CD14-positive monocyte (primary cell): Measurements from ENCODE around the gene SBK2. TPM values are rescaled to one million over a fixed set of nuclear protein-coding genes. Genes with fewer than 3 reads are reported as not detected.

ENCODE experiments used
- DNase-seq, 3 donors: peaks; one replicate each; pipeline ENCODE4 v3.0.0-alpha.2; 2011 to 2022
- H2AFZ ChIP-seq: 2 replicates; pipeline ENCODE4 v1.6.0; 2012; ENCODE audit warnings: mild to moderate bottlenecking, low read depth, low read length, inconsistent platforms; ENCODE audit not compliant: insufficient read depth, poor library complexity, severe bottlenecking
- H3K27ac ChIP-seq, 2 donors: 1 replicate in 1 of 2; 2 replicates in 1 of 2; pipeline ENCODE4 v1.5.1; 2012 to 2013; ENCODE audit warnings: low read length in 2 of 2, control low read depth in 1 of 2, inconsistent platforms in 1 of 2, low read depth in 1 of 2, mild to moderate bottlenecking in 1 of 2
- H3K27me3 ChIP-seq, 2 donors: one replicate each; pipeline versions ENCODE4 v1.6.0 to v1.6.1; 2011 to 2013; ENCODE audit warnings: low read length in 2 of 2; ENCODE audit not compliant: control insufficient read depth in 2 of 2, insufficient read depth in 2 of 2
- H3K36me3 ChIP-seq, 2 donors: replicated peaks in 1 of 2; 1 replicate in 1 of 2; 2 replicates in 1 of 2; pipeline versions ENCODE4 v1.5.1 to v1.6.1; 2012 to 2013; ENCODE audit warnings: low read length in 2 of 2, control low read depth in 1 of 2, inconsistent platforms in 1 of 2, mild to moderate bottlenecking in 1 of 2; ENCODE audit not compliant: insufficient read depth in 2 of 2, control insufficient read depth in 1 of 2
- H3K4me1 ChIP-seq, 2 donors: 1 replicate in 1 of 2; 2 replicates in 1 of 2; pipeline versions ENCODE4 v1.5.1 to v1.6.1; 2012 to 2013; ENCODE audit warnings: low read length in 2 of 2, control low read depth in 1 of 2, inconsistent platforms in 1 of 2, mild to moderate bottlenecking in 1 of 2, moderate library complexity in 1 of 2; ENCODE audit not compliant: insufficient read depth in 2 of 2, control insufficient read depth in 1 of 2
- H3K4me2 ChIP-seq: replicated peaks from 2 replicates; pipeline ENCODE3; 2012; ENCODE audit warnings: low read length, moderate library complexity, mild to moderate bottlenecking; ENCODE audit not compliant: poor library complexity, severe bottlenecking; ENCODE audit errors: extremely low read depth
- H3K4me3 ChIP-seq, 3 experiments: fragments of 200-600 bp in 1 of 3; sonication (generic) in 1 of 3; replicated peaks in 1 of 3; 1 replicate in 2 of 3; 2 replicates in 1 of 3; pipeline ENCODE4 v1.5.1; 2011 to 2013; ENCODE audit warnings: low read length in 3 of 3, mild to moderate bottlenecking in 3 of 3, control low read depth in 2 of 3, low read depth in 2 of 3, inconsistent platforms in 1 of 3, moderate library complexity in 1 of 3
- H3K79me2 ChIP-seq: 2 replicates; pipeline ENCODE4 v1.6.0; 2012; ENCODE audit warnings: mild to moderate bottlenecking, control low read depth, inconsistent platforms, low read length, moderate library complexity; ENCODE audit not compliant: insufficient read depth
- H3K9ac ChIP-seq: 2 replicates; pipeline ENCODE4 v1.6.0; 2017; ENCODE audit warnings: low read length, mild to moderate bottlenecking; ENCODE audit not compliant: insufficient read depth, poor library complexity, severe bottlenecking
- H3K9me3 ChIP-seq, 2 donors: replicated peaks in 1 of 2; 1 replicate in 1 of 2; 2 replicates in 1 of 2; pipeline versions ENCODE4 v1.5.1 to v1.6.1; 2012 to 2013; ENCODE audit warnings: low read length in 2 of 2, control low read depth in 1 of 2; ENCODE audit not compliant: control insufficient read depth in 1 of 2, insufficient read depth in 1 of 2
- H4K20me1 ChIP-seq: 2 replicates; pipeline ENCODE4 v1.6.0; 2012; ENCODE audit warnings: mild to moderate bottlenecking, low read length, control low read depth, moderate library complexity; ENCODE audit not compliant: insufficient read depth
- H3K27ac Mint-ChIP-seq, 7 donors: one replicate each; pipeline ENCODE4 v1.8.0; 2020; ENCODE audit warnings: mild to moderate bottlenecking in 7 of 7, mixed read lengths in 7 of 7, moderate library complexity in 6 of 7, inconsistent platforms in 2 of 7
- H3K27me3 Mint-ChIP-seq, 3 donors: one replicate each; pipeline ENCODE4 v1.8.0; 2021 to 2022; ENCODE audit warnings: low read depth in 3 of 3, mild to moderate bottlenecking in 3 of 3, mixed read lengths in 3 of 3, moderate library complexity in 3 of 3, inconsistent platforms in 1 of 3
- H3K36me3 Mint-ChIP-seq, 2 donors: one replicate each; pipeline ENCODE4 v1.8.0; 2020; ENCODE audit warnings: mixed read lengths in 2 of 2, inconsistent platforms in 1 of 2, mild to moderate bottlenecking in 1 of 2
- H3K4me1 Mint-ChIP-seq: one replicate; pipeline ENCODE4 v1.8.0; 2020; ENCODE audit warnings: mild to moderate bottlenecking, mixed read lengths
- H3K4me3 Mint-ChIP-seq, 2 donors: one replicate each; pipeline ENCODE4 v1.8.0; 2020; ENCODE audit warnings: mild to moderate bottlenecking in 2 of 2, mixed read lengths in 2 of 2, moderate library complexity in 1 of 2
- H3K9me3 Mint-ChIP-seq, 7 donors: one replicate each; pipeline ENCODE4 v1.8.0; 2020 to 2022; ENCODE audit warnings: mixed read lengths in 7 of 7, mild to moderate bottlenecking in 6 of 7, moderate library complexity in 6 of 7, inconsistent platforms in 2 of 7
- CTCF ChIP-seq: fragments of 200-600 bp; IDR thresholded peaks from one replicate; pipeline ENCODE4 v1.8.0; 2022; ENCODE audit warnings: antibody characterized with exemption, mild to moderate bottlenecking
- WGBS: methylation state at CpG from one replicate; pipeline ENCODE4 v1.1.5; 2013; ENCODE audit warnings: missing lambda C conversion rate; ENCODE audit not compliant: insufficient coverage; 5-methylcytosine and 5-hydroxymethylcytosine counted together
- intact Hi-C, 2 donors: fragments of 100-400 bp; cut with micrococcal nuclease; formaldehyde crosslinking; loops; one replicate each; pipeline versions ENCODE4 v1.15.0 to v1.15.1; 2023
- polyA plus RNA-seq, 3 donors: library from polyadenylated mRNA; depleted of rRNA in 1 of 3; unstranded in 2 of 3; stranded (reverse) in 1 of 3; fragments of 300-500 nt in 2 of 3; fragments of >200 nt in 1 of 3; fragmentation: Illumina TruSeq in 2 of 3; gene quantifications; 1 replicate in 2 of 3; 2 replicates in 1 of 3; pipeline ENCODE4 v1.2.3, GENCODE V29; 2012 to 2021

Gene SBK2
- polyA plus RNA-seq, 3 donors, result not detected

GRCh38 chr19:55495646-55496349 is 41.1 kb downstream of the SBK2 start:
- Mint-ChIP-seq H3K27ac (no peak overlapping the region), H3K4me3 (no peak overlapping the region), H3K36me3 (no peaks in the 10 kb centered on the region), H3K4me1 (no peaks in the 10 kb centered on the region), H3K27me3 (peaks cover 14 to 23% (median 21%) of the 10 kb centered on the region in 3 donors), H3K9me3 (peaks cover 0 to 5% (median 0%) of the 10 kb centered on the region in 7 donors)
- Histone ChIP-seq H3K27ac (no peak overlapping the region), H2AFZ (no peak overlapping the region), H3K4me2 (no peak overlapping the region), H3K36me3 (no peaks in the 10 kb centered on the region), H3K9me3 (no peaks in the 10 kb centered on the region), H3K9ac (no peak overlapping the region), H3K4me3 (no peak overlapping the region), H4K20me1 (no peaks in the 10 kb centered on the region), H3K27me3 (peaks cover 0 to 9% of the 10 kb centered on the region in 2 donors), H3K4me1 (no peaks in the 10 kb centered on the region), H3K79me2 (no peaks in the 10 kb centered on the region)
- intact Hi-C loops, result no loop called here
- 88% methylated on average over 10 of the region's 11 CpGs for WGBS
- TF ChIP-seq CTCF, result no peak
- no peak for DNase-seq

GRCh38 chr19:55494172-55494761 is 42.7 kb downstream of the SBK2 start:
- Histone ChIP-seq H3K36me3 (no peaks in the 10 kb centered on the region), H3K9ac (no peak overlapping the region), H3K27me3 (peaks cover 0 to 9% of the 10 kb centered on the region in 2 donors), H4K20me1 (no peaks in the 10 kb centered on the region), H2AFZ (peak overlapping the region; percentile 21), H3K27ac (no peak overlapping the region), H3K4me3 (no peak overlapping the region), H3K79me2 (no peaks in the 10 kb centered on the region), H3K4me2 (no peak overlapping the region), H3K9me3 (no peaks in the 10 kb centered on the region), H3K4me1 (no peaks in the 10 kb centered on the region)
- no peak overlapping the region for H3K27ac Mint-ChIP-seq
- WGBS, result 58% methylated on average over 13 of the region's 22 CpGs
- H3K27me3 Mint-ChIP-seq, result peaks cover 14 to 28% (median 24%) of the 10 kb centered on the region in 3 donors
- peaks cover 0 to 3% (median 0%) of the 10 kb centered on the region in 7 donors for H3K9me3 Mint-ChIP-seq
- H3K36me3 Mint-ChIP-seq, result no peaks in the 10 kb centered on the region
- TF ChIP-seq CTCF, result no peak
- DNase-seq, result no peak
- intact Hi-C loops, result no loop called here
- peak overlapping the region in 1 of 2 donors; percentile 60 for H3K4me3 Mint-ChIP-seq
- no peaks in the 10 kb centered on the region for H3K4me1 Mint-ChIP-seq
